ENCODE measurements around the gene CNST. TPM values are rescaled to one million over a fixed set of nuclear protein-coding genes. Genes with fewer than 3 reads are reported as not detected.
A peak's percentile ranks its signal among the peaks of the same experiment; 100 is the strongest.

Gene CNST, protein sequence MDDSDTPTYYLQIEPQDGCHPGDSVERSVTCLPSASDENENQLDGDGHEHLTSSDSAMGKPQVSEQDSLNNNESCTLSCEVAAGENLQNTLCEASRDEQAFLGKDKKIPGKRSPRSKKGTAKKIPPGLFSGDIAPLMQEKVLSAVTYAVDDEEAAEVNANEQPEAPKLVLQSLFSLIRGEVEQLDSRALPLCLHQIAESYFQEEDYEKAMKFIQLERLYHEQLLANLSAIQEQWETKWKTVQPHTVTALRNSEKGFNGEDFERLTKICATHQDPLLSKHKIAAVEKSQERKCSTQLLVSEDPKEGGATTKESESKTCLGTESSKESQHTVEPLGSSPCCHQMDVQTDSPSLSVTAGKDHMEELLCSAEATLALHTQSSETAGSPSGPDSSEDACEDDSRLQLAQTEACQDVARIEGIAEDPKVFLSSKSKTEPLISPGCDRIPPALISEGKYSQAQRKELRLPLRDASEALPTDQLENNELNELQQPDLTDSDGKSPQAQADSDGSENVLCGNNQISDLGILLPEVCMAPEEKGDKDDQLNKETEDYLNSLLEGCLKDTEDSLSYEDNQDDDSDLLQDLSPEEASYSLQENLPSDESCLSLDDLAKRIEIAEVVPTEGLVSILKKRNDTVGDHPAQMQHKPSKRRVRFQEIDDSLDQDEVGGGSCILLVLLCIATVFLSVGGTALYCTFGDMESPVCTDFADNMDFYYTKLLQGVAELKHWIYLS
- total RNA-seq: 10 to 100 TPM; 22.1 to 25.3 TPM

GRCh38 chr1:246566128-246566812, at the start of gene CNST, which contains the start of gene TFB2M:
CNST (plus strand) TSS chr1:246566456; CDS start chr1:246591563, 25,107 bp downstream.
TFB2M (minus strand) TSS chr1:246566261; CDS start chr1:246566138, 123 bp downstream.
- intact Hi-C loops (cut with micrococcal nuclease): loop anchor here (1.0 to 10.0 kb wide), 16 partner anchors 21 to 1911 kb away; partner anchors contain the start of genes COX20, DESI2, KIF26B and SCCPDH
- peaks cover 43% of the 10 kb centered on the region for H3K4me1 Mint-ChIP-seq (ENCODE audit: low read depth)
- peak; percentile 96 for DNase-seq
- CTCF ChIA-PET: interaction anchor here (0.6 to 1.0 kb wide), 2 partner anchors 19 to 32 kb away, joined by 3 read pairs; no protein-coding TSS in a partner anchor
- no peaks in the 10 kb centered on the region for H3K27me3 Mint-ChIP-seq (ENCODE audit: low read depth)
- peak within 1 kb of the TSS; percentile 96 for H3K4me3 Mint-ChIP-seq
- peak within 1 kb of the TSS; percentile 94 for H3K27ac Mint-ChIP-seq
- H3K9me3 Mint-ChIP-seq: no peaks in the 10 kb centered on the region
- peaks cover 9% of the 10 kb centered on the region for H3K36me3 Mint-ChIP-seq (ENCODE audit: low read depth)

DNA sequence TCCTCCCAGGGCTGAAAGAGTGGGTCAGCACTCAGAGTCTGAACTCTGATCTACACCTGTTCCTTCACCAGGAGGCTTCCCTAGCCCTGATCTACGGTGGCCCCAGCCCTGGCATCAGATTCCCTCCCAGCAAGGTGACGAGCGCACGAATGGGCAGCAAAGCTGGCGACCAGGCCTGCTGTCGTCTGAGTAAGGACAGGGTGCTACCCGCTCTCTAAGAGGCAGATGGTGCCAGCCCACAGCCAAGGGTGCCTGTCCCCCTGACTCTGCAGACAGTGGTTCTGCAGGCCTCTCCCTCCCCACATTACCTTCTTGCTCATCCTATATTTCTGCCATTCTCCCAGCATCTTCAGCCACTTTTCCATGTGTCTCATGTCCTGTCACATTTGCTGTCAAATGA, 48.9 kb upstream of the CNST start:
- intact Hi-C loops (cut with micrococcal nuclease): no loop called here
- H3K36me3 Mint-ChIP-seq (ENCODE audit: low read depth): peaks cover 2% of the 10 kb centered on the region
- DNase-seq: no peak
- H3K4me3 Mint-ChIP-seq: no peak overlapping the region
- peaks cover 6% of the 10 kb centered on the region for H3K4me1 Mint-ChIP-seq (ENCODE audit: low read depth)
- no peak overlapping the region for H3K27ac Mint-ChIP-seq
- CTCF ChIA-PET: no interaction called here
- no peaks in the 10 kb centered on the region for H3K27me3 Mint-ChIP-seq (ENCODE audit: low read depth)
- H3K9me3 Mint-ChIP-seq: peaks cover 14% of the 10 kb centered on the region

DNA sequence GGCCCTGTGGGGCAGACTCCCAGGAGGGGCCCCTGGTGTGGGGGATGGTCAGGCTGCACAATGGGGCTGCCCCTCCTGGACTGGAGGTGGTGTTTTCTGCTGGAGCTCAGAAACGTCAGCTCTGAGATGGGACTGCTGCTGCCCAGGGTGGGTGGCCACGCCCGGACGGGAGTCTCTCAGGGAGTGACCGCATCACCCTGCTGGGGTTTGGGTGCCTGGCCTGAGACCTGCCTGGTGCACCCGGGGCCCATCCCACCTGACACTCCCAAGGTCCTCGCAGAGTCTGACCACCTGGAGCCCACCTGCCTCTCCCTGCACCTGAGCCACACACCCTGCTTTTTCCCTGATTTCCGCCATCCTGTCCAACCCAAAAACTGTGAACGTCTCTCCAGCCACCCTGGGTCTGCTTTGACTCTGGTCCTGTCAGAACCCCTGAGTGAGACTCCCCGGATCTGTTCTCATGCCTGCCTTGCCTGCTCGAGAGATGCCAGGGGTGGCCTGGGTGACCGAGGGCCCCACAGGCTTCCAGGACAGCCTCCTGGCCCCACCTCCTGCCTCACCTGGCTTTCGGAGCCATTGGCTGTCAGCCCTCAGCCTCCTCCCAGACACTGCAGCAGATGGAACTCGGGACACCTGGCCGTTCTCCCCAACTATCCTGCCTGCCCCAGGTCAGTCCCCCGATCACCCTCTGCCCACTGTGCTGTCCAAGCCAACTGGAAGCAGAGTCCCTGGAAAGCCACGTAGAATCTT, 47.6 kb upstream of the CNST start:
- intact Hi-C loops (cut with micrococcal nuclease): no loop called here
- no peak overlapping the region for H3K27ac Mint-ChIP-seq

GRCh38 chr1:246519514-246519913, 46.7 kb upstream of the CNST start:
- no peak overlapping the region for H3K4me3 Mint-ChIP-seq
- H3K9me3 Mint-ChIP-seq: peaks cover 12% of the 10 kb centered on the region
- no peak overlapping the region for H3K27ac Mint-ChIP-seq
- peaks cover 2% of the 10 kb centered on the region for H3K36me3 Mint-ChIP-seq (ENCODE audit: low read depth)
- intact Hi-C loops (cut with micrococcal nuclease): no loop called here
- H3K27me3 Mint-ChIP-seq (ENCODE audit: low read depth): no peaks in the 10 kb centered on the region
- DNase-seq: no peak
- CTCF ChIA-PET: no interaction called here
- peaks cover under 1% of the 10 kb centered on the region for H3K4me1 Mint-ChIP-seq (ENCODE audit: low read depth)

More for the DNA sequence above, 47.6 kb upstream of the CNST start:
- Mint-ChIP-seq H3K27me3 (ENCODE audit: low read depth) (no peaks in the 10 kb centered on the region), H3K9me3 (peaks cover 14% of the 10 kb centered on the region), H3K4me3 (no peak overlapping the region), H3K36me3 (ENCODE audit: low read depth) (peaks cover 2% of the 10 kb centered on the region), H3K4me1 (ENCODE audit: low read depth) (peaks cover 5% of the 10 kb centered on the region)
- CTCF ChIA-PET: no interaction called here
- DNase-seq: no peak

DNA sequence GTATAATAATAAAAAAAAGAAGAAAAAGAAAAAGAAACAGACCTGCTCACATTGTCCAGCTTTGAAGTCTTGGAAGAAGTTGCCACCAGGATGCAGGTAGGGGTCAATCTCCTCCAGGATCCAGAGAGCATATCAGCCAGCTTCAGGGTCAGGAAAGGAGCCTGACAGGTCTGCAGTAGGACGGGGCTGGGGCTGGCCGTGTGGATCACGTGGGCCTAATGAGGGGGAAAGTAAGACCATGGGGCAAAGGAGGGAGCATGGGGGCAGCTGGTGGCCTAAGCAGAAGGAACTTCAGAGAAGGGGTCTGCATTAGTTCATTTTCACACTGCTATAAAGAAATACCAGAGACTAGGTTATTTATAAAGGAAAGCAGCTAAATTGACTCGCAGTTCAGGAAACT, 39.9 kb upstream of the CNST start:
- peaks cover 2% of the 10 kb centered on the region for H3K4me1 Mint-ChIP-seq (ENCODE audit: low read depth)
- CTCF ChIA-PET: no interaction called here
- H3K4me3 Mint-ChIP-seq: no peak overlapping the region
- H3K9me3 Mint-ChIP-seq: peaks cover 10% of the 10 kb centered on the region
- H3K36me3 Mint-ChIP-seq (ENCODE audit: low read depth): peaks cover 3% of the 10 kb centered on the region
- no peak for DNase-seq
- intact Hi-C loops (cut with micrococcal nuclease): no loop called here
- no peaks in the 10 kb centered on the region for H3K27me3 Mint-ChIP-seq (ENCODE audit: low read depth)
- H3K27ac Mint-ChIP-seq: no peak overlapping the region

DNA sequence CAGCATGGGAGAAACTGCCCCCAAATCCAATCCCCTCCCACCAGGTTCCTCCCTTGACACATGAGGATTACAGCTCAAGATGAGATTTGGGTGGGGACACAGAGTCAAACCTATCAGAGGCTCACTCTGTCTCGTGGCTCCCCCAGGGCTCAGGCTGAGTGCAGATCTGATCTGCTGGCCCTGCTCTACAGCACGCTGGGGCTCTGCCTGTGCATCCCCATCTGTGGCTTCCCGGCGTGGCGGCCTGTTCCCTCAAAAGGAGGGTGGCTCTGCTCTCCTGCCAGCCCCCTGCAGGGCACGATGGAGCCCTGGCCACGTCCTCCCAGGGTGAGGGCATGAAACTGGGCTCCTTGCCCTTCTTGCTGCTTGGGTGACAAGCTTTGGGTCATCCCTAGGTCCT, 39.3 kb upstream of the CNST start:
- CTCF ChIA-PET: no interaction called here
- no peaks in the 10 kb centered on the region for H3K27me3 Mint-ChIP-seq (ENCODE audit: low read depth)
- peaks cover 2% of the 10 kb centered on the region for H3K4me1 Mint-ChIP-seq (ENCODE audit: low read depth)
- intact Hi-C loops (cut with micrococcal nuclease): no loop called here
- H3K9me3 Mint-ChIP-seq: peaks cover 10% of the 10 kb centered on the region
- H3K36me3 Mint-ChIP-seq (ENCODE audit: low read depth): peaks cover 3% of the 10 kb centered on the region
- no peak overlapping the region for H3K27ac Mint-ChIP-seq
- DNase-seq: no peak
- H3K4me3 Mint-ChIP-seq: no peak overlapping the region

DNA sequence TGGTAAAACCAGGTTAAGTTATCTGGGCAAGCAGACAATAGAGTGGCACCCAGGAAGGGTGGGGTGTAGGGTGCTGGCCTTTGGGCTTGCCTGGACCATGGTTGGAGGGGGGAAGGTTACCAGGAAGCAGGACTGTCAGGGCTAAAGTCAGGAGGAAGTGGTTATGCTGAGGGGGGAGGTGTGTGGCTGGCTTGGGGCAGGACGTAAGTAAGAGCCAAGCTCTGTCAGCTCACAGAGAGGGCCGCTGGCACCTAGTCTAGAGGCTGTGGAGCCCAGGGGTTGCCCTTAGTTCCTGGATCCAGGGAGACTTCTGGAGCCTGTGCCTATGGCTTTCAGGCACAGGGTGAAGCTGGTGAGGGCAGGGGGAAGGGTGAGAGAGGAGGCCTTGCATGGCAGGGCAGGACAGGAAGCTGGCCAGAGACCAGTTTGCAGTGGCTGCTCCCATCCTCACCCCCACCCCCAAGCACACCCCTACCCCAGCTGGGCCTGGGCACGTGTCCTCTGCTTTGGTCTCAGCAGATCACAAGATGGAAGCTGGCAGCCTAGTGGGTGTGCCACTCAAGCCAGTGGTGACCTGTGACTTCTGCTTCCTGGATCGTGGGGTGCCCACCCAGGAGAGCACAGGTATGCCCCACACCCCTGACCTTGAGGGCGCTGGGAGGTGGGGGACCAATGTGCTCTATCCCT, 38.7 kb upstream of the CNST start:
- Mint-ChIP-seq H3K27ac (no peak overlapping the region), H3K36me3 (ENCODE audit: low read depth) (peaks cover 3% of the 10 kb centered on the region), H3K9me3 (peaks cover 10% of the 10 kb centered on the region), H3K4me1 (ENCODE audit: low read depth) (peaks cover 2% of the 10 kb centered on the region), H3K27me3 (ENCODE audit: low read depth) (no peaks in the 10 kb centered on the region), H3K4me3 (no peak overlapping the region)
- intact Hi-C loops (cut with micrococcal nuclease): no loop called here
- CTCF ChIA-PET: no interaction called here
- DNase-seq: no peak

DNA sequence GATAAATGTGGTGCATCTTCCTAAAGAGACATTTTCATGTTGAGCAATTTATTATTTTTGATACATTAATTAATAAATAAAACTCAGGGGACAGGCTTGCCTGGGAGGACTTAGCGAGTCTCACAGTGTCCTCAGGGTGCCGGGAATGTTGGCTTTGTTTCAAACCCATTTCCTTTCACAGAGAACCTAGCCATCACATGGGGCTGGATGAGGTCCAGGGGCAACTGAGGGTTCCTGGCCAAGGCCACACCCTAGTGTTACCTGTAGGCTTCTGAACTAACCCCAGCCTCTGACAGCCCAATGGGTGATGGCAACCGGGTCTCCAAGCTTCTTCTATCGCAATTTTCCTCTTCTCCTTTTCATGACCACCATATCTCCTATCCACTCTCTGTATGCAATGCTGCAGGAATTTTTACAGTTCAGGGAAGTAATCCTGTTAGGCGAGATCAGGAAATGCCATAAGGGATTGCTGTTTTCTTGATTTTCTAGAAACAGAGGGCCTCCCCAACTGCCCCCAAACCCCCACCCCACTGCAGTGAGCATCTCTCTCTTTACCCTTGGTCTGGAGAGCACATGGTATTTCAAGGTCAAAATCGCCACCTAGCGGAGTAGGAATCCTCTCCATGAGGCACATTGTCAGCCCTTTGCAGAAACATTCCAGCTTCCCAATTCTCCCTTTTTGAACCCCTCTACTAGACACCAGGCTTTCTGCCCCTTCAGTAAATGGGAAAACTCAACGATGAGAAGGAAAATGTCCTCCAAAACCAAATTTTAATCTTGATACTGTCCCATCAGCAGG, 37.1 kb upstream of the CNST start:
- Mint-ChIP-seq H3K27me3 (ENCODE audit: low read depth) (no peaks in the 10 kb centered on the region), H3K36me3 (ENCODE audit: low read depth) (peaks cover 3% of the 10 kb centered on the region), H3K4me1 (ENCODE audit: low read depth) (peaks cover 2% of the 10 kb centered on the region), H3K27ac (no peak overlapping the region), H3K9me3 (peaks cover 10% of the 10 kb centered on the region), H3K4me3 (no peak overlapping the region)
- DNase-seq: no peak
- intact Hi-C loops (cut with micrococcal nuclease): no loop called here
- CTCF ChIA-PET: no interaction called here

DNA sequence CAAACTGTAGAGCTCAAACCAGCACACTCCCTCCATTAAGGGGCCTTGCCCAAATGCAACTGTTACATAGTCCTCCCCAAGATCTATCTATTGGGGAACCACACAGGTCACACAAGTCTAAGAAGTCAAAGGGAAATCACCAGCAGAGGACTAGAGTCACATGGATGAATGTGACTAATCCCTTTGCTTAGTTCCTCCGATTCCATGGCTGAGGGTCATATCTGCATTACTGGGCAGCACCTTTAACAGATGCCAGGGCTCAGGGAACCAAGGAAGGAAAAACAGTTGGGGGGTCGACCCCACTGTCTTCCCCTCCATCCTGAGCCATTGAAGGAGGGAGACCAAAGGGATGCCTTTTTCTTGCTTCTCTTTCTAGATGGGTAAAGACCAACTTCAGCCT, 35.8 kb upstream of the CNST start:
- intact Hi-C loops (cut with micrococcal nuclease): no loop called here
- DNase-seq: no peak
- H3K4me3 Mint-ChIP-seq: no peak overlapping the region
- CTCF ChIA-PET: interaction anchor here (0.6 to 2.0 kb wide), 5 partner anchors 12 to 1126 kb away, joined by 3 to 6 read pairs (median 3); no protein-coding TSS in a partner anchor
- H3K4me1 Mint-ChIP-seq (ENCODE audit: low read depth): peaks cover 2% of the 10 kb centered on the region
- peaks cover 3% of the 10 kb centered on the region for H3K36me3 Mint-ChIP-seq (ENCODE audit: low read depth)
- peaks cover 10% of the 10 kb centered on the region for H3K9me3 Mint-ChIP-seq
- H3K27me3 Mint-ChIP-seq (ENCODE audit: low read depth): no peaks in the 10 kb centered on the region
- H3K27ac Mint-ChIP-seq: no peak overlapping the region

GRCh38 chr1:246532519-246532918, 33.7 kb upstream of the CNST start:
- H3K4me3 Mint-ChIP-seq: no peak overlapping the region
- H3K27me3 Mint-ChIP-seq (ENCODE audit: low read depth): no peaks in the 10 kb centered on the region
- peaks cover 10% of the 10 kb centered on the region for H3K9me3 Mint-ChIP-seq
- peaks cover 3% of the 10 kb centered on the region for H3K36me3 Mint-ChIP-seq (ENCODE audit: low read depth)
- CTCF ChIA-PET: interaction anchor here (1.4 to 2.0 kb wide), 3 partner anchors 10 to 40 kb away, joined by 4 to 6 read pairs (median 6); no protein-coding TSS in a partner anchor
- intact Hi-C loops (cut with micrococcal nuclease): loop anchor here (1.0 kb wide), 1 partner anchor 35 kb away; no protein-coding TSS in a partner anchor
- no peak for DNase-seq
- H3K4me1 Mint-ChIP-seq (ENCODE audit: low read depth): no peaks in the 10 kb centered on the region
- no peak overlapping the region for H3K27ac Mint-ChIP-seq

Data from activated naive CD4-positive, alpha-beta T cell treated with anti-CD3 and anti-CD28 coated beads for 36 hours (primary cell).